ENCODE results near the gene LAMTOR1.

LAMTOR1 gene

DNA sequence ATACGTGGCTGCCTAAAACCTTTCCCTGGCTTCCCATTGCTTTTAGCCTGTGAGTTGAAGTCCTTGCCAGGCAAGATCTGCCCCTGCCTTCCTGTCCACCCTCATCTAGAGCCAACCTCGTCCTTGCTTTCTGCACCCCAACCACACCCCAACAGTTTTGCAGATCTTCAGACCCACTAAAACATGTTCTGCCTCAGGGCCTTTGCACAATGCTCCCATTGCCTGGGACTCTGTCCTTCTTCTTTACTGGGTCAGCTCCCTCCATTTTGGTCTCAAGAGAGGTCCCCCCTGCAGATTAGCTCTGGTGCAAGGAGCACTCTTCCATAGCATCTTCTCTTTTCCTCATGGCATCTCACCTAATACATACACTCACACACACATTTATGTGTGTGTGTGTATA lies 17.8 kb upstream of the LAMTOR1 start:
- Histone ChIP-seq H3K4ac (ENCODE audit: low read length) (no peak overlapping the region), H4K91ac (ENCODE audit: low read depth, low read length, poor library complexity) (no peak overlapping the region), H2AK5ac (ENCODE audit: low read depth, low read length) (no peak overlapping the region), H3K23ac (ENCODE audit: low read depth, low read length, poor library complexity) (no peak overlapping the region), H3K14ac (ENCODE audit: low read length) (peak overlapping the region; percentile 23), H3K9me3 (replicated peaks in 1 of 2; ENCODE audit: control insufficient read depth in 2 of 2, insufficient read depth in 1 of 2, low read depth in 1 of 2, low read length in 2 of 2) (no peaks in the 10 kb centered on the region), H4K8ac (ENCODE audit: low read depth, low read length) (no peak overlapping the region), H3K4me1 (ENCODE audit: control insufficient read depth in 2 of 2, insufficient read depth in 1 of 2, low read depth in 1 of 2, low read length in 2 of 2) (no peaks in the 10 kb centered on the region), H2BK5ac (ENCODE audit: low read length) (no peak overlapping the region), H3K4me2 (ENCODE audit: insufficient read depth, low read length, poor library complexity, severe bottlenecking) (no peak overlapping the region), H3K18ac (ENCODE audit: low read length) (no peak overlapping the region), H3K27ac (replicated peaks; ENCODE audit: low read length) (no peak overlapping the region), H3K27me3 (ENCODE audit: control insufficient read depth in 3 of 3, insufficient read depth in 3 of 3, low read depth in 1 of 3, low read length in 3 of 3) (no peaks in the 10 kb centered on the region), H3K79me1 (ENCODE audit: low read depth, low read length) (no peaks in the 10 kb centered on the region), H2BK12ac (ENCODE audit: low read length) (no peak overlapping the region), H3K4me3 (ENCODE audit: low read length in 2 of 2) (no peak overlapping the region), H2AFZ (ENCODE audit: low read length) (no peak overlapping the region), H2BK15ac (ENCODE audit: low read length) (no peak overlapping the region), H3K36me3 (replicated peaks in 1 of 2; ENCODE audit: control insufficient read depth in 2 of 2, insufficient read depth in 2 of 2, low read length in 2 of 2) (no peaks in the 10 kb centered on the region), H2BK120ac (ENCODE audit: low read depth, low read length) (no peak overlapping the region), H3K9ac (ENCODE audit: low read depth, low read length, poor library complexity) (no peak overlapping the region)
- DNase-seq (ENCODE audit: low spot score) = no peak
- WGBS, 2 donors (ENCODE audit: extremely low coverage in 2 of 2, insufficient read length in 2 of 2, insufficient replicate concordance in 1 of 2) = no CpG with 5 or more reads among the region's 2 CpGs

DNA sequence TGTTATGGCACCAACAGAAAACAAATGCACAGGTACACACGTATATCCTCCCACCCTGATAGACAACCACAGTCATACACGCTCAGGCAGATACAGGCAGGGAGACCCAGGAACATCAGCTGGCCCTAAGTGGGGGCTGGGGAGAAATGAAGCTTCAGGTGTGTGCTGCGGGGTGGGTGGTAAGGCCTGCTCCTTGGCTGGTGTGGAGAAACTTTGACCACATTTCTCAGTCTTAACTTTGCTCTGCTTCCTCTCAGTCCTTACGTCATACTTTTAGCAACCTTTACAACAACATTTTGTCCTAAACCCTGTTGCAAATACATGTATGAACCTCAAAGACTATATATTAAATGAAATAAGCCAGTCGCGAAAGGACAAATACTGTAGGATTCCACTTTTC lies 16.1 kb upstream of the LAMTOR1 start:
- Histone ChIP-seq H2BK120ac (ENCODE audit: low read depth, low read length) (no peak overlapping the region), H4K8ac (ENCODE audit: low read depth, low read length) (no peak overlapping the region), H2BK5ac (ENCODE audit: low read length) (no peak overlapping the region), H3K4me2 (ENCODE audit: insufficient read depth, low read length, poor library complexity, severe bottlenecking) (no peak overlapping the region), H3K14ac (ENCODE audit: low read length) (no peak overlapping the region), H2BK15ac (ENCODE audit: low read length) (no peak overlapping the region), H3K4me3 (ENCODE audit: low read length in 2 of 2) (no peak overlapping the region), H3K4me1 (ENCODE audit: control insufficient read depth in 2 of 2, insufficient read depth in 1 of 2, low read depth in 1 of 2, low read length in 2 of 2) (no peaks in the 10 kb centered on the region), H2AFZ (ENCODE audit: low read length) (peak overlapping the region; percentile 57), H3K9ac (ENCODE audit: low read depth, low read length, poor library complexity) (no peak overlapping the region), H4K91ac (ENCODE audit: low read depth, low read length, poor library complexity) (no peak overlapping the region), H2AK5ac (ENCODE audit: low read depth, low read length) (no peak overlapping the region), H3K4ac (ENCODE audit: low read length) (no peak overlapping the region), H3K23ac (ENCODE audit: low read depth, low read length, poor library complexity) (no peak overlapping the region), H3K79me1 (ENCODE audit: low read depth, low read length) (no peaks in the 10 kb centered on the region), H3K18ac (ENCODE audit: low read length) (no peak overlapping the region), H3K27me3 (ENCODE audit: control insufficient read depth in 3 of 3, insufficient read depth in 3 of 3, low read depth in 1 of 3, low read length in 3 of 3) (no peaks in the 10 kb centered on the region), H3K36me3 (replicated peaks in 1 of 2; ENCODE audit: control insufficient read depth in 2 of 2, insufficient read depth in 2 of 2, low read length in 2 of 2) (no peaks in the 10 kb centered on the region), H3K9me3 (replicated peaks in 1 of 2; ENCODE audit: control insufficient read depth in 2 of 2, insufficient read depth in 1 of 2, low read depth in 1 of 2, low read length in 2 of 2) (no peaks in the 10 kb centered on the region), H2BK12ac (ENCODE audit: low read length) (no peak overlapping the region), H3K27ac (replicated peaks; ENCODE audit: low read length) (no peak overlapping the region)
- no peak for DNase-seq (ENCODE audit: low spot score)
- no CpG with 5 or more reads among the region's 6 CpGs for WGBS, 2 donors (ENCODE audit: extremely low coverage in 2 of 2, insufficient read length in 2 of 2, insufficient replicate concordance in 1 of 2)

DNA sequence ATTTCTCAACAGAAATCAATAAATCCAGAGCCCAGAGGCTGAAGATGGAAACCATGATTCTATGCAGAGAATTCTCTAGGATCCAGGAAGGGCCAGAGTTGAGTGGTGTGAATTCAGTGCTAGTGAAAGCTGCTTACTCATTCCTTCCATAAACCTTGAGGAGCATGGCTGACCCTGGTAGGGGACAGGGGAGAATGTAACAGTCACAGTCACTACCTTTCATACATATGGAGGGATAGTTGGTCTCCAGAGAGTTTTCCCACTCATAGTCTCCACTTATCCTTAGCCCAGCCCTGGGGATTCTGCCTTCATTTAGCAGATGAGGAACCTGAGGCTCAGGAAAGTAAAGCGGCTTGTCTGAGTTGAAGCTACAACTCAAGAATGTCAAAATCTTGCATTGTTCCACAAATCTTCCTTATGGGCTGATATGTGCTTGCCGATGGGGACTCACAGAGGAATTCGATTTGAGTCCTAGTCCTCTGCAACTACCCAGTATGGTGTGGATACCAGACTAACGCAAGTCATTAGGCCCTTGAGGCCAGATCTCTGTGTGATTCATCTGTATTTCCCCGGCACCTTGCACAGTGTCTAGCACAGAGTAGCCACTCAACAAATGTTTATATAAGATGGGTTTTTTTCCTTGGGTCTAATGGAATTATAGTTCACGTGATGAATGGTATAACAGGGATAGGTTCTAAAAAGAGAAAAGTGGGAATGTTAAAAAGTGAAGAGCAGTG lies 13.1 kb upstream of the LAMTOR1 start:
- Histone ChIP-seq H3K4me3 (ENCODE audit: low read length in 2 of 2) (no peak overlapping the region), H3K4me1 (ENCODE audit: control insufficient read depth in 2 of 2, insufficient read depth in 1 of 2, low read depth in 1 of 2, low read length in 2 of 2) (peaks cover 0 to 6% of the 10 kb centered on the region in 2 donors), H3K9me3 (replicated peaks in 1 of 2; ENCODE audit: control insufficient read depth in 2 of 2, insufficient read depth in 1 of 2, low read depth in 1 of 2, low read length in 2 of 2) (no peaks in the 10 kb centered on the region), H4K8ac (ENCODE audit: low read depth, low read length) (no peak overlapping the region), H3K27ac (replicated peaks; ENCODE audit: low read length) (no peak overlapping the region), H3K23ac (ENCODE audit: low read depth, low read length, poor library complexity) (no peak overlapping the region), H3K9ac (ENCODE audit: low read depth, low read length, poor library complexity) (no peak overlapping the region), H4K91ac (ENCODE audit: low read depth, low read length, poor library complexity) (no peak overlapping the region), H3K18ac (ENCODE audit: low read length) (no peak overlapping the region), H2AFZ (ENCODE audit: low read length) (no peak overlapping the region), H3K36me3 (replicated peaks in 1 of 2; ENCODE audit: control insufficient read depth in 2 of 2, insufficient read depth in 2 of 2, low read length in 2 of 2) (no peaks in the 10 kb centered on the region), H2BK12ac (ENCODE audit: low read length) (no peak overlapping the region), H2BK120ac (ENCODE audit: low read depth, low read length) (no peak overlapping the region), H2BK15ac (ENCODE audit: low read length) (no peak overlapping the region), H3K14ac (ENCODE audit: low read length) (no peak overlapping the region), H2AK5ac (ENCODE audit: low read depth, low read length) (no peak overlapping the region), H2BK5ac (ENCODE audit: low read length) (no peak overlapping the region), H3K79me1 (ENCODE audit: low read depth, low read length) (no peaks in the 10 kb centered on the region), H3K4me2 (ENCODE audit: insufficient read depth, low read length, poor library complexity, severe bottlenecking) (no peak overlapping the region), H3K4ac (ENCODE audit: low read length) (no peak overlapping the region), H3K27me3 (ENCODE audit: control insufficient read depth in 3 of 3, insufficient read depth in 3 of 3, low read depth in 1 of 3, low read length in 3 of 3) (no peaks in the 10 kb centered on the region)
- no peak for DNase-seq (ENCODE audit: low spot score)
- WGBS, 2 donors (ENCODE audit: extremely low coverage in 2 of 2, insufficient read length in 2 of 2, insufficient replicate concordance in 1 of 2) = no CpG with 5 or more reads among the region's 6 CpGs

DNA sequence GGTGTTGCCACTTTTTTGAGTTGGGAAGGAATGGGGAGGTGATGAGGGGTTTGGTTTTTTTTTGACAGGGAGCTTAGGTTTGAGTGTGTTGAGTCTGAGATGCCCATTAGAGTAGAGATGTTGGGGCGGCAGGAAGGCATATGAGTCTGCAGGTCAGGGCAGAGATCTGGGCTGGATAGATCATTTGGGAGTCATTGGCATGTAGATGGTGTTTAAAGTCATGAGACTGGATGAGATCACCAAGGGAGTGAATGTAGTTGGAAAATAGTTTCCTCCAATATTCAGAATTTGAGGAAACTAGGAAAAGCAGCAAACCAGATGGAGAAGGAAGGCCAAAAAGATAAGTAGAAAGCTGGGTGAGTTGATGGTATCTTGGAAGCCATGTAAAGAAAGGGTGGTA lies 11.5 kb upstream of the LAMTOR1 start:
- Histone ChIP-seq H2BK12ac (ENCODE audit: low read length) (no peak overlapping the region), H2AFZ (ENCODE audit: low read length) (no peak overlapping the region), H3K36me3 (replicated peaks in 1 of 2; ENCODE audit: control insufficient read depth in 2 of 2, insufficient read depth in 2 of 2, low read length in 2 of 2) (peaks cover 4 to 10% of the 10 kb centered on the region in 2 donors), H3K23ac (ENCODE audit: low read depth, low read length, poor library complexity) (no peak overlapping the region), H4K8ac (ENCODE audit: low read depth, low read length) (no peak overlapping the region), H3K27me3 (ENCODE audit: control insufficient read depth in 3 of 3, insufficient read depth in 3 of 3, low read depth in 1 of 3, low read length in 3 of 3) (no peaks in the 10 kb centered on the region), H3K9me3 (replicated peaks in 1 of 2; ENCODE audit: control insufficient read depth in 2 of 2, insufficient read depth in 1 of 2, low read depth in 1 of 2, low read length in 2 of 2) (no peaks in the 10 kb centered on the region), H3K14ac (ENCODE audit: low read length) (no peak overlapping the region), H3K27ac (replicated peaks; ENCODE audit: low read length) (no peak overlapping the region), H4K91ac (ENCODE audit: low read depth, low read length, poor library complexity) (no peak overlapping the region), H3K4me1 (ENCODE audit: control insufficient read depth in 2 of 2, insufficient read depth in 1 of 2, low read depth in 1 of 2, low read length in 2 of 2) (peaks cover 0 to 6% of the 10 kb centered on the region in 2 donors), H3K4me2 (ENCODE audit: insufficient read depth, low read length, poor library complexity, severe bottlenecking) (no peak overlapping the region), H3K4me3 (ENCODE audit: low read length in 2 of 2) (no peak overlapping the region), H2BK15ac (ENCODE audit: low read length) (no peak overlapping the region), H3K18ac (ENCODE audit: low read length) (no peak overlapping the region), H2BK5ac (ENCODE audit: low read length) (no peak overlapping the region), H3K4ac (ENCODE audit: low read length) (no peak overlapping the region), H3K9ac (ENCODE audit: low read depth, low read length, poor library complexity) (no peak overlapping the region), H3K79me1 (ENCODE audit: low read depth, low read length) (peaks cover 2% of the 10 kb centered on the region), H2BK120ac (ENCODE audit: low read depth, low read length) (no peak overlapping the region), H2AK5ac (ENCODE audit: low read depth, low read length) (no peak overlapping the region)
- WGBS, 2 donors (ENCODE audit: extremely low coverage in 2 of 2, insufficient read length in 2 of 2, insufficient replicate concordance in 1 of 2) = no CpG with 5 or more reads among the region's 1 CpG
- no peak for DNase-seq (ENCODE audit: low spot score)

Data from neuronal stem cell (in vitro differentiated cells).